GM12878 (cell line): ENCODE results near the gene GIMAP1. TPM values are rescaled to one million over a fixed set of nuclear protein-coding genes. Genes with fewer than 3 reads are reported as not detected.

Experiments
- ATAC-seq: fragments of 200-7000 bp; cut with Tn5 transposase; 3 replicates; pipeline ENCODE4 v1.9.1; 2020; ENCODE audit warnings: mild to moderate bottlenecking, moderate library complexity
- BruUV-seq: library from RNA; stranded (reverse); fragments of 400-500 nt; replicated peaks from 2 replicates; lab custom pipeline; 2021; lab: Mats Ljungman, UMichigan
- CTCF ChIA-PET: fragments of 300-600 bp; sonication (Branson Sonifier 250); formaldehyde crosslinking; extraction: SDS; loops from one replicate; lab custom pipeline; 2021; ENCODE audit warnings: inconsistent platforms; lab: Yijun Ruan, JAX
- POLR2A ChIA-PET: fragments of 350-600 bp; formaldehyde crosslinking; extraction: SDS; loops from one replicate; lab custom pipeline; 2021; ENCODE audit warnings: inconsistent platforms; lab: Charles Lee
- RAD21 ChIA-PET: fragments of 300-600 bp; sonication (Branson Sonifier 250); formaldehyde crosslinking; loops from one replicate; lab custom pipeline; 2023; ENCODE audit warnings: antibody characterized with exemption; ENCODE audit not compliant: unreplicated experiment; lab: Charles Lee
- SMC1A ChIA-PET: fragments of 300-600 bp; sonication (Branson Sonifier 250); formaldehyde crosslinking; loops from one replicate; lab custom pipeline; 2023; ENCODE audit not compliant: unreplicated experiment, uncharacterized antibody; lab: Charles Lee
- DNase-seq: peaks from one replicate; pipeline ENCODE4 v3.0.0-alpha.2; 2011; ENCODE audit warnings: low read depth, low spot score
- FAIRE-seq: peaks from 3 replicates; lab custom pipeline; 2011; peaks lifted over from hg19 to GRCh38; lab: Jason Lieb, UNC
- H2AFZ ChIP-seq: 2 replicates; pipeline ENCODE4 v1.6.0; 2011; ENCODE audit warnings: low read depth, low read length, control low read depth; ENCODE audit not compliant: control insufficient read depth
- H3K27ac ChIP-seq: 2 replicates; pipeline ENCODE4 v1.5.1; 2011; ENCODE audit warnings: control low read depth; ENCODE audit not compliant: control insufficient read depth, insufficient read depth
- H3K27me3 ChIP-seq, 2 experiments: replicated peaks in 1 of 2; 2 replicates each; pipeline versions ENCODE4 v1.6.0 to v1.6.1; 2011; ENCODE audit warnings: low read length in 1 of 2; ENCODE audit not compliant: control insufficient read depth in 2 of 2, insufficient read depth in 2 of 2
- H3K36me3 ChIP-seq, 2 experiments: 2 replicates each; pipeline ENCODE4 v1.5.1; 2011; ENCODE audit warnings: low read length in 1 of 2; ENCODE audit not compliant: control insufficient read depth in 2 of 2, insufficient read depth in 2 of 2
- H3K4me1 ChIP-seq: 2 replicates; pipeline ENCODE4 v1.6.1; 2011; ENCODE audit warnings: mild to moderate bottlenecking, low read length, moderate library complexity, mixed read lengths; ENCODE audit not compliant: control insufficient read depth, insufficient read depth
- H3K4me2 ChIP-seq: 2 replicates; pipeline ENCODE4 v1.6.0; 2011; ENCODE audit warnings: control low read depth; ENCODE audit not compliant: control insufficient read depth, insufficient read depth
- H3K4me3 ChIP-seq: fragments of 200-600 bp; sonication (generic); 2 replicates; pipeline ENCODE4 v1.5.1; 2016
- H3K79me2 ChIP-seq: 2 replicates; pipeline ENCODE4 v1.6.0; 2011; ENCODE audit warnings: low read length; ENCODE audit not compliant: control insufficient read depth, insufficient read depth
- H3K9ac ChIP-seq: 2 replicates; pipeline ENCODE4 v1.8.0; 2011; ENCODE audit warnings: low read length, control low read depth, mixed read lengths; ENCODE audit not compliant: control insufficient read depth, insufficient read depth
- H3K9me3 ChIP-seq: replicated peaks from 3 replicates; pipeline ENCODE4 v1.5.1; 2011; ENCODE audit warnings: mild to moderate bottlenecking, low read length; ENCODE audit not compliant: control insufficient read depth, insufficient read depth
- H4K20me1 ChIP-seq: 2 replicates; pipeline ENCODE4 v1.6.0; 2011; ENCODE audit not compliant: control insufficient read depth, insufficient read depth
- E2F4 ChIP-seq: IDR thresholded peaks from 2 replicates; pipeline ENCODE4 v1.6.1; 2012; ENCODE audit warnings: low read depth, low read length, improper control_type of control experiment
- FOXM1 ChIP-seq: IDR thresholded peaks from 2 replicates; pipeline ENCODE4 v1.6.1; 2012; ENCODE audit warnings: low read depth, mild to moderate bottlenecking, inconsistent platforms, low read length, moderate library complexity
- MTA2 ChIP-seq: fragments of 450-650 bp; IDR thresholded peaks from 2 replicates; pipeline ENCODE4 v1.6.1; 2016; ENCODE audit warnings: low read depth, mild to moderate bottlenecking, moderate library complexity
- PAX5 ChIP-seq: IDR thresholded peaks from 2 replicates; pipeline ENCODE4 v1.6.1; 2011; ENCODE audit warnings: low read depth, low read length, borderline replicate concordance
- RAD21 ChIP-seq: IDR thresholded peaks from 2 replicates; pipeline ENCODE4 v1.6.1; 2011; ENCODE audit warnings: mild to moderate bottlenecking, low read depth, low read length, moderate library complexity; ENCODE audit not compliant: insufficient read depth
- SKIL ChIP-seq: fragments of 450-650 bp; IDR thresholded peaks from 2 replicates; pipeline ENCODE4 v1.6.1; 2017; ENCODE audit warnings: mild to moderate bottlenecking, low read depth, inconsistent platforms; ENCODE audit not compliant: poor library complexity, severe bottlenecking
- STAT3 ChIP-seq: IDR thresholded peaks from 2 replicates; pipeline ENCODE4 v1.6.1; 2011; ENCODE audit warnings: low read depth, low read length, improper control_type of control experiment
- ZNF207 ChIP-seq: fragments of 450-650 bp; IDR thresholded peaks from 2 replicates; pipeline ENCODE4 v1.6.1; 2014; ENCODE audit warnings: antibody characterized with exemption, mild to moderate bottlenecking, borderline replicate concordance
- ZNF274 ChIP-seq: IDR thresholded peaks from one replicate; pipeline ENCODE4 v1.8.0; 2011; ENCODE audit not compliant: insufficient read length, insufficient read depth
- WGBS: methylation state at CpG from one replicate; pipeline ENCODE4 v1.1.6; 2016; ENCODE audit warnings: low lambda C conversion rate; ENCODE audit not compliant: insufficient replicate concordance, insufficient coverage; ENCODE audit errors: missing lambda C conversion rate; 5-methylcytosine and 5-hydroxymethylcytosine counted together
- in situ Hi-C: fragments of 300-500 bp; cut with MboI; formaldehyde crosslinking; loops from 9 replicates; pipeline ENCODE4 v1.14.3; 2018; ENCODE audit warnings: mixed read lengths
- intact Hi-C: fragments of 100-400 bp; cut with micrococcal nuclease; formaldehyde crosslinking; loops from one replicate; pipeline ENCODE4 v1.14.2; 2022; ENCODE audit not compliant: unreplicated experiment
- polyA plus RNA-seq, 11 experiments: library from polyadenylated mRNA; depleted of rRNA in 4 of 11; unstranded in 6 of 11; stranded (reverse) in 5 of 11; fragments of >200 nt; fragmentation: Nextera tagmentation in 4 of 11; fragmentation: Illumina TruSeq in 1 of 11; extraction: Ambion mirVana in 4 of 11; extraction: Trizol in 1 of 11; gene quantifications; 1 replicate in 1 of 11; 2 replicates in 10 of 11; pipeline versions ENCODE4 v1.2.1 to v1.2.3, GENCODE V29; 2011 to 2016; ENCODE audit warnings: inconsistent platforms in 2 of 11, missing spikeins in 2 of 11, low read depth in 1 of 11
- total RNA-seq, 4 experiments: library from RNA; depleted of rRNA in 3 of 4; stranded (reverse); fragments of >200 nt in 3 of 4; fragmentation: Illumina TruSeq in 1 of 4; extraction: Trizol in 1 of 4; gene quantifications; 2 replicates each; pipeline versions ENCODE4 v1.2.1 to v1.2.3, GENCODE V29; 2013 to 2021
- TF ChIP-seq, protein P1 (sequence below): IDR thresholded peaks from 2 replicates; pipeline ENCODE4 v1.6.1; 2012; ENCODE audit warnings: low read depth, low read length, improper control_type of control experiment

Gene GIMAP1
- total and polyA plus RNA-seq, 10 of the 15 experiments (the other 5 are each of a cell fraction or from before 2014, with no cell fraction given): 0.16 to 1.9 (median 1.1) TPM

DNA sequence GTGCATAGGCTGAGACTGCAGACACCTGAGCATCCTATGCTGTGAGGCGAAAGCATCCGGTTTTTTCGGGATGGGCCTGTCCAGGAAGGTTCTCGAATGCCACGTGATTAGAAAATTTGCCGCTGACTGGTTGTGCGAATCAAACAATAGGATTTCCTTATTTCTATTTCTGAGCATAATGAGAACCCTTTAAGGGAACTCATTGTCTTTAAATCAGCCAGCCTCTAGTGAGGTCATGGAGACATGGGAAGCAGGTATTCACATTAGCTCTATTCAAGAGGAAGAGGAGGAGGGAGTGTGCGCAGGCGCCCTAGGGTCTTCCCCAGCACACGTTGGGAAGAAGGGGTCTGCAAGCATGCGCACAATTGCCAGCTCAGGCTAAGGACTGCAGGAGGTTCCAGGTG is 5.6 kb downstream of the GIMAP1 start:
- no peak overlapping the region for H3K27ac ChIP-seq
- H3K9me3 ChIP-seq: no peaks in the 10 kb centered on the region; the same call in 1 of the 3 replicates
- POLR2A ChIA-PET: no interaction called here
- no peak for FAIRE-seq
- no TSS peak for BruUV-seq
- intact Hi-C loops (no loop called here), in situ Hi-C loops (no loop called here)
- CTCF ChIA-PET: no interaction called here
- no peaks in the 10 kb centered on the region for H3K27me3 ChIP-seq
- no peak for DNase-seq
- no peak for ATAC-seq
- H2AFZ ChIP-seq: no peak overlapping the region
- H3K4me1 ChIP-seq: no peaks in the 10 kb centered on the region
- SMC1A ChIA-PET: interaction anchor here (1.8 kb wide), 1 partner anchor 160 kb away, joined by 6 read pairs; no protein-coding TSS in a partner anchor
- H3K4me3 ChIP-seq: no peak overlapping the region
- H3K79me2 ChIP-seq: peaks cover 5% of the 10 kb centered on the region
- 82% methylated on average over 11 of the region's 11 CpGs for WGBS
- no peak overlapping the region for H3K4me2 ChIP-seq
- no peaks in the 10 kb centered on the region for H4K20me1 ChIP-seq
- no peak overlapping the region for H3K9ac ChIP-seq
- TF ChIP-seq RAD21 (no peak), STAT3 (no peak), ZNF274 (no peak)
- TF ChIP-seq, all 136 proteins: peak for 0
- H3K36me3 ChIP-seq: peaks cover 0 to 1% of the 10 kb centered on the region in 2 experiments; a peak in 1 of 4 replicates
- RAD21 ChIA-PET: interaction anchor here (1.6 kb wide), 1 partner anchor 273 kb away, joined by 3 read pairs; no protein-coding TSS in a partner anchor

DNA sequence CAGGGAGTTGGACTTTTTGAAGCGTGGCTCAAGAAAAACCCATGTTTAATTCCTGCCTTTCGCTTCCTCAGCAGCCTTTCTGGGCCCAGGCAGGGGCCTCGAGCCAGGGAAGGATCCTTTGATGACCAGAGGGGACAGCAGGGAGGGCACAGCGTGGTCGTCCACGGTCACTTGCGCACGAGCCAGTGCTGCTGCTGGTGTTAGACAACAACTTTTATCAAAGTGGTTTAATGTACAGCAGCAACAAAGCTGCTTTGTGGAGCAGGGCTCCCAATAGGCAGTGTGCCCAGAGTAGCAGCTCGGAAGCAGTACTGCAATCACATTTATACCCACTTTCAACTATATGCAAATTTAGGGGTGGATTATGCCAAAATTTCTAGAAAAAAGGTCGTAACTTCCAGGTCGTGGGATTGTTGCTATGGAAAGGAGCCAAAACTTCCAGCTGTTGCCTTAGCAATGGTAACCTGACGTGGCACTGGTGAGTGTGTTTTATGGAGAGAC is 6.1 kb downstream of the GIMAP1 start:
- Histone ChIP-seq H4K20me1 (no peaks in the 10 kb centered on the region), H3K4me2 (no peak overlapping the region), H2AFZ (no peak overlapping the region), H3K9ac (no peak overlapping the region), H3K27me3 (no peaks in the 10 kb centered on the region), H3K27ac (no peak overlapping the region), H3K79me2 (no peaks in the 10 kb centered on the region; the same call in none of the 2 replicates), H3K4me1 (no peaks in the 10 kb centered on the region), H3K36me3 (peaks cover 0 to 1% of the 10 kb centered on the region in 2 experiments; a peak in 1 of 4 replicates), H3K9me3 (no peaks in the 10 kb centered on the region; the same call in 1 of the 3 replicates), H3K4me3 (no peak overlapping the region)
- DNase-seq (no peak), FAIRE-seq (no peak), ATAC-seq (no peak)
- ChIA-PET CTCF (no interaction called here), POLR2A (no interaction called here), RAD21 (interaction anchor here (1.2 to 1.6 kb wide), 2 partner anchors 61 to 274 kb away, joined by 3 read pairs; no protein-coding TSS in a partner anchor), SMC1A (interaction anchor here (1.2 to 1.8 kb wide), 3 partner anchors 13 to 160 kb away, joined by 3 to 6 read pairs (median 4); no protein-coding TSS in a partner anchor)
- no TSS peak for BruUV-seq
- intact Hi-C loops: no loop called here
- in situ Hi-C loops: no loop called here
- 66% methylated on average over 12 of the region's 12 CpGs for WGBS
- TF ChIP-seq RAD21 (no peak), PAX5 (no peak), E2F4 (no peak), SKIL (no peak), FOXM1 (no peak), MTA2 (no peak), ZNF207 (no peak)
- TF ChIP-seq, protein P1, sequence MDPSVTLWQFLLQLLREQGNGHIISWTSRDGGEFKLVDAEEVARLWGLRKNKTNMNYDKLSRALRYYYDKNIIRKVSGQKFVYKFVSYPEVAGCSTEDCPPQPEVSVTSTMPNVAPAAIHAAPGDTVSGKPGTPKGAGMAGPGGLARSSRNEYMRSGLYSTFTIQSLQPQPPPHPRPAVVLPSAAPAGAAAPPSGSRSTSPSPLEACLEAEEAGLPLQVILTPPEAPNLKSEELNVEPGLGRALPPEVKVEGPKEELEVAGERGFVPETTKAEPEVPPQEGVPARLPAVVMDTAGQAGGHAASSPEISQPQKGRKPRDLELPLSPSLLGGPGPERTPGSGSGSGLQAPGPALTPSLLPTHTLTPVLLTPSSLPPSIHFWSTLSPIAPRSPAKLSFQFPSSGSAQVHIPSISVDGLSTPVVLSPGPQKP: no peak
